VCaP (cell line): ENCODE data around the gene MATN1.

Experiments
- H3K27ac ChIP-seq: fragments of 450-650 bp; 2 replicates; pipeline ENCODE4 v1.5.1; 2017
- TF ChIP-seq, protein P1 (sequence below): fragments of 450-650 bp; conservative IDR thresholded peaks from 2 replicates; pipeline ENCODE4 v1.5.1; 2017; ENCODE audit warnings: mild to moderate bottlenecking, moderate library complexity

The MATN1 gene

DNA sequence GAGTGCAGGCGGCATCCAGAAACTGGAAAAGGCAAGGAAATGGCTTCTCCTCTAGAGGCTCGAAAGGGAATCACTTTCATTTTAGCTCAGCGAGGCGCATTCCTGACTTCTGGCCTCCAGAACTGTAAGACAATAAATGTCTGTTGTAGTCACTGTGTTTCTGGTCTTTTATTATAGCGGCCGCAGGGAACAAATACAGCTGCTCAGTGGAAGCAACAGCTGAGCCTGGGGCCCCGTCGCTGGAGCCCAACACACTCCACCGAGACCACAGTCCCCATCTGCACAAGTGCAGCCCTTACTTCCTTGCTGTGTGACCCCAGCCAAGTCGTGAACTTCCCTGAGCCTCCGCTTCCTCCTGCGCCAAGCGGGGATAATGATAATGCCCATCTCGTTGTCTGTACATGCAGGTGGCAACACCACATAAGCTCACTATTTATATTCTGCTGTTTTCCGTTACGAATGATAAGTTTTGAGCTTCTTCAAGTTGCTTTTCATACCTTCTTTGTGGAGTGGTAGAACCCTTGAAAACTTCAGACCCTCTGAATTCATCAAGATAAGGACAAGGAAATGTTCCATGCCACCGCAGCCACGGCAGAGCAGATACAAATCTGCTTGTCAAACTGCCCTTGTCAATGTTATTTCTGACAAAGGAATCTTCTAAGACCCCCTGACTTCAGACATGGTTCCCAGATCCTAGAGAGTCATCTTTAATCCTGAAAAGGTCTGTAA is 37.4 kb upstream of the MATN1 start:
- H3K27ac ChIP-seq = no peak overlapping the region
- TF ChIP-seq, protein P1, sequence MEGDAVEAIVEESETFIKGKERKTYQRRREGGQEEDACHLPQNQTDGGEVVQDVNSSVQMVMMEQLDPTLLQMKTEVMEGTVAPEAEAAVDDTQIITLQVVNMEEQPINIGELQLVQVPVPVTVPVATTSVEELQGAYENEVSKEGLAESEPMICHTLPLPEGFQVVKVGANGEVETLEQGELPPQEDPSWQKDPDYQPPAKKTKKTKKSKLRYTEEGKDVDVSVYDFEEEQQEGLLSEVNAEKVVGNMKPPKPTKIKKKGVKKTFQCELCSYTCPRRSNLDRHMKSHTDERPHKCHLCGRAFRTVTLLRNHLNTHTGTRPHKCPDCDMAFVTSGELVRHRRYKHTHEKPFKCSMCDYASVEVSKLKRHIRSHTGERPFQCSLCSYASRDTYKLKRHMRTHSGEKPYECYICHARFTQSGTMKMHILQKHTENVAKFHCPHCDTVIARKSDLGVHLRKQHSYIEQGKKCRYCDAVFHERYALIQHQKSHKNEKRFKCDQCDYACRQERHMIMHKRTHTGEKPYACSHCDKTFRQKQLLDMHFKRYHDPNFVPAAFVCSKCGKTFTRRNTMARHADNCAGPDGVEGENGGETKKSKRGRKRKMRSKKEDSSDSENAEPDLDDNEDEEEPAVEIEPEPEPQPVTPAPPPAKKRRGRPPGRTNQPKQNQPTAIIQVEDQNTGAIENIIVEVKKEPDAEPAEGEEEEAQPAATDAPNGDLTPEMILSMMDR = no peak

DNA sequence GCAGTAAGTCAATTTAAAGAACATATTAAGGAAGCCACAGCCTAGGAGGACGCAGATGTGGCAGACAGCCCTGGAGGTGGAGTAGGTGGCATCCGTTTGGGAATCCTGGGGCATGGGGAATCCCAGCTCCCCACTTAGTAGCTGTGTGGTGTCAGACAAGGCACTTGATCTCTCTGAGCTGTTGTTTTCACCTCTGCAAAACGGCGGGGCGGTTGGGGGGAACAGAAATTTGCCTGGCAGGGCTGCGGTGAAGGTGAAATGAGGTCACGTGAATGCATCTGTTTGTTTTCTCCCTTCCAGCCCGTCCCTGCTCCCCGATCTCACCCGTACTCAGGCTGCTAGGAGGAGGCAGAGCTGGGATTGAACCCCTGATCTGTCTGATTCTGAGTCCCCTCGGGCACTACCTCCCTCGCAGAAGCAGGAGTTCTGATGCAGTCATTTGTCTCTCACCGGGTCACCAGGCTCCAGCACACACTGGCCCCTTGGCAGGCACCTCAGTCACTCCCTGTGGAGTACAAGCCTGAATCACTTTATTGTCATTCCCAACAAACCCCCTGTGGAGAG is 36.4 kb upstream of the MATN1 start:
- H3K27ac ChIP-seq = no peak overlapping the region
- TF ChIP-seq, protein P1 = no peak

DNA sequence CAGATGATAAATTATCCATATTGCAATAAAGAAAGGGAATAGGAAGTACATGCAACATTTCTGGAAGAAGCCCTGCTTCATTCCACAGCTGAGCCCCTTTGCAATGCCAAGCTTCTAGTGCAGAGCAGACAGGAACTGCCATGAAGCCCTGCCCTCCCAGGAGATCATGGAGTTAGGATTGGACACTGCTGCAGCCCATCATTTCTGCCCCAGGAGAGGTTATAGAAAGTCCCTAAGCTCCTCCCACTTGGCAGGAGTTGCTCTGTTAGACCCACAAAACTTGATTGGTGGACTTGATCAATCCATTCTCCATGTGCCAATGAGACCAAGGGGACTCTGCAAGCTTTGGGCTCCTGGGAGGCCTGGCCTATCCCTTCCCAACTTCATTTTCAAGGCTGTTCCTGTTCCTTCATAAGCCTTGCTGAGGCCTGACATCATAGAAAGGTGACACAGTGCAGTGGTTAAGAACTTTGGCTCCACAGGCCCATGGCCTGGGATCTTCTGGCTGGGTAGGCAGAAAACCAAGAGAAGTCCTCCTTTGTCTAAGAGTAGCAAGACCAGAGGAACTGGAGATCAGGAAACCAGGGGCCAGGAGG is 35.5 kb upstream of the MATN1 start:
- no peak overlapping the region for H3K27ac ChIP-seq
- TF ChIP-seq, protein P1 = no peak

DNA sequence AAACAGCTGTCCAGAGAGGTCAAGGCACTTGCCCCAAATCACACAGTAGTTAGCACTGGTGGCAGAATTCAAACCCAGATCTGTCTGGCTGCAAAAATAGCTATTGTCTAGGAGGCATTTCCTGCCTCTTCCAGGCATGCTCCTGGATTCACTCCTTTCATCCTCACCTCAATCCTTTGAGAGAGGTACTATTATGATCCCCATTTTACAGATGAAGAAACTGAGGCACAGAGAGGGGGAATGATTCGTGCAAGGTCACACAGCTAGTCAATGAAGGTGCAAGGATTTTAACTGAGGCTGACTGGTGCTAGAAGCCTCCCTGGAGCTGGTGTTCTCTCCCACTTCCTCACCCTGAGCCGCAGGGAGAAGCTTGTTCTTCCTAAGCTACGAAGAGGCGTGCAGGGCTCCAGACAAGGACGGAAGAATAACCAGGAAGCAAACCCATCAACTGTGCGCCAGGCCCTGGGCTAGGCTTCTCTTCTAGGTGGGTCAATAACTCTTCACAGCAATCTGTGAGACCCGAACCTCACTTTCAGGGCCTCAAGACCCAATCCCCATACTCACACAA is 34.8 kb upstream of the MATN1 start:
- no peak overlapping the region for H3K27ac ChIP-seq
- TF ChIP-seq, protein P1 = no peak

DNA sequence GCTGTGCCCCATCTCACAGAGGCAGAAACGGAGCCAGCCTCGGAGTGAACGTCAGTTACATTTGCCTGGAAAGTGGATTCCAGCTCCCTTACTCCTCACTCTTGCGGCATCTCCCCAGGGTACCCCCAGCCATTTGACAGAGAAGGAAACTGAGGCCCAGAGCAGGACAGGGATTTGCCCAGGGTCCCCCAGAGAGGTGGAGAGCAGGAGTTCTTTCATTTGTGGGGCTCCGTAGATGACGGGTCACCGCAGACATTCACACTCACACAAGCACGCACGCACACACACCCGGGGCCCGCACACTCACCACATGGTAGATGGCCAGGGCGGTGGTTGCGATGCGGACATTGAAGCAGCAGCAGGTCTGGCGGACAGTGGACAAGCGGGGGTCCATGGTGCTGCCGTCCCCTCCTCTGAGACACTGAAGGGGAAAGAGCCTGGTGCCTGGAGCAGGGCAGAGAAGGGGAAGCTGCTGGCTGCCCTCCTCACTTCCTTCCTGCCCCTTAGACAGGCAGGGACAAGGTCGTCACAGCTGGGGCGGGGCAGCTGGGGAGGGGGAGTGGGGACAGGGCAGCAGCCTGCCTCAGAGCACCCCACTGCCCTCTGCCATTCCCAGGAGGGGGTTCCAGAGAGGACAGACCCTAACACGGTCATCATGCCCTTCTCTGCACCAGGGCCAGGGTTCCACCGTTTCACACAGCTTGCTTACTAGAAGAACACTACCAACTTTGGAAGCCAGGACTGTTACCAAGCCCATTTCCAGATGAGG is 34.2 kb upstream of the MATN1 start, which contains the start of gene LAPTM5:
TSS of gene LAPTM5 (minus strand) at position 423 of the 769 bp plus-strand sequence. CDS start at position 394, 29 bp downstream.
- no peak within 1 kb of the TSS for H3K27ac ChIP-seq

DNA sequence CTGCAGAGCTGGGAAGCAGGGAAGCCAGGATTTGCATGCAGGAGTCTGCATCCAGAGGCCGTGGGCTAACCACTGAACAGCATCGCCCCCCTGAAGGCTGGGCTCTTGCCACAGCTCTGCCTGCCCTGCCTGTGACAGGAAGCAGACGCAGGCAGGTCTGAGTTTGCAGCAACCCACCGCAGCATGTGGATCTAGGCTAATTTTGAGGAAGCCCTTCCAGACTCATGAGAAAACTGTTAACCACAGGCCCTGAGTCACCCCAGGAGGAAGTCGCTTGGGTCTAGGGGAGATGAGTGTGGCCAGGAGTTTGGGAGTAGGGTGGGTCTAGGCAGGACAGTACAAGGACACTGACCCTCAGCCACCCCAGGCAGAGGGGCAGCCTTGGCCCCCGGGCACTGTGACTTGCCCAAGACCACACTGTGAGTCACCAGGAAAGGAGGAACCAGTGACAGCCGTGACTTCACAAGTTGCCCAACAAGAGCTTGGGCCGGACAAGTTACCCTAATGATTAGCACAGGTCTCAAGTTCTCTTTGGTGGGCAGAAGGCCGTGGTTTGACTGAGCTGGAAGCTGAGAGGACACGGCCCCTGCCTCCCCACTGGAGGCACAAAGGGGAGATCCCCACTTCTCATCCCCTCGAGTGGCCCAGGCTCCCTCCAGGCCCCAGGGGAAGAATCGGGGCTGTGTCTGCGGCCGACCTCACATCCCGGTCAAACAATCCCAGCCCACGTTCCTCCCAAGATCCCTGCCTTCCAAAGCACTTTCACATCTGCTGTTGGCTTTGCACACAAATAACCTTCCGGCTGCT is 33.4 kb upstream of the MATN1 start:
- no peak overlapping the region for H3K27ac ChIP-seq
- TF ChIP-seq, protein P1 = no peak

More for the DNA sequence above, 34.2 kb upstream of the MATN1 start, which contains the start of gene LAPTM5:
- TF ChIP-seq, protein P1 = no peak
